Left lung (tissue), 10 donors: ENCODE measurements around the gene PLXNA3. TPM values are rescaled to one million over a fixed set of nuclear protein-coding genes. Genes with fewer than 3 reads are reported as not detected.
"Not testable (repeated sequence)": the region's sequence is repeated elsewhere in the genome, so short reads cannot be mapped to it uniquely, and the experiment has no call there.

Experiments used
- ATAC-seq: fragments of 200-7000 bp; cut with Tn5 transposase; one replicate; pipeline ENCODE4 v1.9.1; 2020; ENCODE audit warnings: moderate library complexity
- DNase-seq, 4 donors: peaks; one replicate each; pipeline ENCODE4 v3.0.0-alpha.2; 2013 to 2020
- H3K27ac ChIP-seq, 2 donors: fragments of 200-600 bp; sonication (generic) in 1 of 2; one replicate each; pipeline versions ENCODE4 v1.5.0 to v1.8.0; 2020 to 2021
- H3K27me3 ChIP-seq, 2 donors: fragments of 200-600 bp; sonication (generic) in 1 of 2; one replicate each; pipeline versions ENCODE4 v1.5.0 to v1.8.0; 2020 to 2021
- H3K36me3 ChIP-seq, 2 donors: fragments of 200-600 bp; sonication (generic) in 1 of 2; one replicate each; pipeline versions ENCODE4 v1.5.0 to v1.8.0; 2020 to 2021
- H3K4me1 ChIP-seq, 2 donors: fragments of 200-600 bp; one replicate each; pipeline ENCODE4 v1.8.0; 2021
- H3K4me3 ChIP-seq, 2 donors: fragments of 200-600 bp; sonication (generic) in 1 of 2; one replicate each; pipeline versions ENCODE4 v1.5.0 to v1.8.0; 2020 to 2021; ENCODE audit warnings: mild to moderate bottlenecking in 1 of 2
- H3K9me3 ChIP-seq, 2 donors: fragments of 200-600 bp; sonication (generic) in 1 of 2; one replicate each; pipeline versions ENCODE4 v1.5.0 to v1.8.0; 2020 to 2021
- CTCF ChIP-seq, 2 donors: fragments of 200-600 bp; sonication (generic) in 1 of 2; IDR thresholded peaks; one replicate each; pipeline versions ENCODE4 v1.5.0 to v1.8.0; 2021; ENCODE audit warnings: antibody characterized with exemption in 2 of 2
- intact Hi-C, 2 donors: fragments of 100-400 bp; cut with DNase I; formaldehyde crosslinking; loops; one replicate each; pipeline versions ENCODE4 v1.11.2 to v1.14.2; 2022
- polyA plus RNA-seq, 6 donors: library from polyadenylated mRNA; unstranded; fragments of 120-200 nt; gene quantifications; one replicate each; pipeline ENCODE4 v1.2.1, GENCODE V29; 2013; ENCODE audit not compliant: insufficient read length in 6 of 6
- total RNA-seq, 2 donors: library from RNA; stranded (reverse); fragmentation: NEBNext Ultra II Directional; extraction: Animal tissue kit (Norgen Biotek cat#: 25700); gene quantifications; one replicate each; pipeline ENCODE4 v1.2.1, GENCODE V29; 2021
- donor health status: DM: no; HTN: yes; CAD: no.
- donor health status: DM: no; HTN: no; CAD: no.

The PLXNA3 gene
- total and polyA plus RNA-seq, 8 donors, result 48.7 to 83.6 (median 60.9) TPM

DNA sequence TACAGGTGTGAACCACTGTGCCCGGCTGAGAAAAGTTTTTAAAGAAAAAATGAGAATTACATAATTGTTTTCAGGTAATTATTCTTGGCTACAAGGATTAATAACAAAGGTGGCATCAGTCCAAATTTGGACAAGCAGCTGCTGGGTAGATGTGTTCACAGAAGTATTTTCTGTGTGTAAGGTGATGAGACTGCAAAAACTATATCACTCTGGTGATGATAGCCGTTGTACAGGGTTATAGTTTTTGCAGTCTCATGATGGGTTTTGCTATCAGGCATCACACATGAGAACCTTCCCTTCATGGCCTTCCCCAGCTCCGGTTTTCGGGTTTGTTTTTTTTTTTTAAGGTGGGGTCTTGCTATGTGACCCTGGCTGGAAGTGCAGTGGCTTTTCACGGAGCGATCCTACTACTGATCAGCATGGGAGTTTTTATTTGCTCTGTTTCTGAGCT lies 37.4 kb downstream of the PLXNA3 start:
- no peak overlapping the region for H3K4me3 ChIP-seq
- intact Hi-C loops, result no loop called here
- H3K4me1 ChIP-seq, result peaks cover 0 to 6% of the 10 kb centered on the region in 2 donors
- DNase-seq (no peak), ATAC-seq (no peak)
- TF ChIP-seq CTCF (IDR thresholded peaks at IDR 0.05), result no peak
- H3K27me3 ChIP-seq, result no peaks in the 10 kb centered on the region
- no peaks in the 10 kb centered on the region for H3K9me3 ChIP-seq
- no peaks in the 10 kb centered on the region for H3K36me3 ChIP-seq
- no peak overlapping the region for H3K27ac ChIP-seq

GRCh38 chrX:154496591-154497137 lies 38.6 kb downstream of the PLXNA3 start:
- DNase-seq, H3K27ac ChIP-seq, H3K27me3 ChIP-seq, H3K4me3 ChIP-seq, intact Hi-C loops, H3K36me3 ChIP-seq, H3K9me3 ChIP-seq, ATAC-seq, H3K4me1 ChIP-seq: not testable (repeated sequence)

DNA sequence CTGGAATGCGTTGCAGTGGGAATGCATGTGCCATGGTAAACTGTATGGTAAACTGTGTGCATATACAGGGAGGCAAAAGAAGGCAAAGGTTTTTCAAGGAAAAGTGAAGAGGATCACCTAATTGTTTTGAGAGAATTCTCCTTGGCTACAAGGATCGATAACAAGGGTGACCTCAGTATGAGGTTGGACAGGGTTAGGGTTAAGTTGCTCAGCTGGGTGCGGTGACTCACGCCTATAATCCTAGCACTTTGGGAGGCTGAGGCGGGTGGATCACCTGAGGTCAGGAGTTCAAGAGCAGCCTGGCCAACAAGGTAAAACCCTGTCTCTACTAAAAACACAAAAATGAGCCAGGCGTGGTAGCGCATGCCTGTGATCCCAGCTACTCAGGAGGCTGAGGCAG lies 43.3 kb downstream of the PLXNA3 start:
- H3K4me1 ChIP-seq, DNase-seq, H3K4me3 ChIP-seq, H3K27me3 ChIP-seq, intact Hi-C loops, ATAC-seq, H3K9me3 ChIP-seq, H3K27ac ChIP-seq: not testable (repeated sequence)
- H3K36me3 ChIP-seq, result peaks cover 0 to 12% of the 10 kb centered on the region in 2 donors

GRCh38 chrX:154502098-154502497 lies 44.0 kb downstream of the PLXNA3 start:
- Histone ChIP-seq H3K27me3 (no peaks in the 10 kb centered on the region), H3K4me1 (peaks cover 0 to 5% of the 10 kb centered on the region in 2 donors), H3K27ac (no peak overlapping the region), H3K36me3 (peaks cover 0 to 18% of the 10 kb centered on the region in 2 donors), H3K9me3 (no peaks in the 10 kb centered on the region), H3K4me3 (no peak overlapping the region)
- DNase-seq (no peak), ATAC-seq (no peak)
- intact Hi-C loops, result no loop called here
- TF ChIP-seq CTCF (IDR thresholded peaks at IDR 0.05), result no peak

DNA sequence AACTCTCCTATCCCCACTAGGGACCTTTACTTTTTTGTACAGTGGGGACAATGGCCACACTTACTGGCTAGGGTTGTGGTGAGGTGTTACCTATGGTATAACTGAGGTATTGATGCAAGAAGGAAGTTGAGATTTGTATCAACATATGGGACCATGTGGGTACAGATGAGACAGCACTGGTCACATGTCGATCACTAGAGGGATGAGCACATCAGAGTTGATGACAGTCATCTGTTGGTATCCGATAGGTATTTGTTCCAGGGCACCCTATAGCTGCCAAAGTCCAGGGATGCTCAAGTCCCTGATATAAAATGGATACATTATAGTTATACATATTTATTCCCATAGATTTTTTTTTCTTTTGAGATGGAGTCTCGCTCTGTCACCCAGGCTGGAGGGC lies 44.9 kb downstream of the PLXNA3 start:
- TF ChIP-seq CTCF (IDR thresholded peaks at IDR 0.05), result no peak
- Histone ChIP-seq H3K9me3 (no peaks in the 10 kb centered on the region), H3K27ac (no peak overlapping the region), H3K36me3 (peaks cover 0 to 27% of the 10 kb centered on the region in 2 donors), H3K4me3 (no peak overlapping the region), H3K27me3 (no peaks in the 10 kb centered on the region), H3K4me1 (no peaks in the 10 kb centered on the region)
- ATAC-seq (no peak), DNase-seq (no peak)
- intact Hi-C loops, result no loop called here

- peaks cover 0 to 29% of the 10 kb centered on the region in 2 donors for H3K36me3 ChIP-seq
- no peaks in the 10 kb centered on the region for H3K27me3 ChIP-seq
- no peak for DNase-seq
- no peak for TF ChIP-seq CTCF (IDR thresholded peaks at IDR 0.05)
- intact Hi-C loops, result no loop called here
- no peak overlapping the region for H3K4me3 ChIP-seq
- ATAC-seq, result peak; percentile 30
- no peaks in the 10 kb centered on the region for H3K9me3 ChIP-seq
- H3K4me1 ChIP-seq, result no peaks in the 10 kb centered on the region
- no peak overlapping the region for H3K27ac ChIP-seq
These were observed 47.7 kb downstream of the PLXNA3 start for GRCh38 chrX:154505734-154506133.
